HG03575 (cell line): ENCODE results near the gene CHAF1B.

Experiments
- ATAC-seq: cut with Tn5 transposase; IDR thresholded peaks from one replicate; pipeline ENCODE4 v1.9.1; 2021; ENCODE audit not compliant: unreplicated experiment, insufficient number of reproducible peaks, low FRiP score; ENCODE audit errors: extremely low read depth

CHAF1B gene

DNA sequence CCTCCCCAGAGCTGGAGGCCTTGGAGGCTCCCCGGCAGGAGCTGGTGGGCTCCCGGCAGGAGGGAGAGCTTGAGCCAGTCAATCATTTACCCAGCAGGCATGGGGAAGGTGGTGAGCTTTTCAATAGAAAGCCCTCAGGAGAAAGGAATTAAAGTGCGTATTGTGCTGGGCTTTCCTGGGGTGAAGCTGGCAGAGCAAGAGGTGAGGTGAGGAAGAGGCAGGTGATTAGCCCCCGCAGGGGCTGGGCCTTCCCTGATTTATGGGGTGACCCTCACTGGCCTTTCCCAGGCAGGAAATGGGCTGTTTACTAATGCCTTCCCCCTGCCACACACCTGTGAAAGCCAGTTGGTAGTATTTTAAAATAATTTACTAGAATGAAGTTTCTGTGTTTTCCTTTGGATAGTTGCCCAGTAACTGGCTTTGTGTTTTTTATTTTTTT lies 68.9 kb downstream of the CHAF1B start:
- ATAC-seq = no peak

DNA sequence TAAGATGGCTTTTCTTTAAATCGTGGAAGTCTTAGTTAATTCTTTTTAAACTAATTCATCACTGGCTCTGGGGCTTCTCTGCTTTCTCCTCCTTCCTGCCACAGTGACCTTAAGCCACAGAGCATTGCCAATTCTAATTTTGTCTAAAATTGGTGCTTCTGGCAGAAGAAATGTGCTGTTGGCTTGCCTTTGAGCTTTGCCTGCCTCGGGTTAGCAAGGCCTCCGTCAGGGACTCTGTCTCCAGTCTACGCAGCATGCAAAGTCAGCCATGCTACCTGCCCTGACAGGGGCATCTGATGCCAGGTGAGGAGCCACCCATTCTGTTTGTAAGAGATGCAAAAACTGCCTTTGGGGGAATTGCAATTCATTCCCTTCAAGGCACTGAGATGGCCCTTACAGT lies 69.5 kb downstream of the CHAF1B start:
- no peak for ATAC-seq

DNA sequence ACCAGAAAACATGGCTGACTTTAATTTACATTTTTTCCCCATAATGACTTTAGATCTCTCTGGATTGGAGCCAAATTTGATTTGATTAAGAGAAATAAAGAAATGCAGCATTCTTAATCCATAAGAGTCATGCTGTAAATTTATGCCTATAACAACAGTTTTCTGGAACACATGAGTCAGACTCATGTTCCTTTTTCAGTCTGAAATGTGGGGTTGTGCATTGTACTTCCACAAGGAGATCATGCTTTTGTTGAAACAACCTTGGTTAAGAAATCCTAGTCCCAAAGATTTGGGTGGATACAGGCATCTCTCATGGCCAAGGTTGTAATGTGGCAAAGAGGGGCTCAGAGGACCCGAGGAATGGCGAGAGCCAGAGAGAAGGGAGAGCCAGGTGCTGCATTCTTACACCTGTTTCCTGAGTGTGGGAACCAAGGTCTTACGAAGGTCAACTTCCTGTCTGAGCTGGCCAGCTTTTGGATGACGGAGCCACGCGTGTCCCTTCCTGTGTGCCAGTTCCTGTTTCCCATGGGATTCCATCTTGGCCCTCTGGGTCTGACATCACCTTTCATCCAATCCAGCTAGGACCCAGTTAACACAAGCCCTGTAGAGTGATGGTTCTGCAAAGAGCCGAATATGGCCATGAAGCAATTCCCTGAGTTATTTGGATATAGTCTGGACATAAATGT lies 71.7 kb downstream of the CHAF1B start:
- no peak for ATAC-seq

DNA sequence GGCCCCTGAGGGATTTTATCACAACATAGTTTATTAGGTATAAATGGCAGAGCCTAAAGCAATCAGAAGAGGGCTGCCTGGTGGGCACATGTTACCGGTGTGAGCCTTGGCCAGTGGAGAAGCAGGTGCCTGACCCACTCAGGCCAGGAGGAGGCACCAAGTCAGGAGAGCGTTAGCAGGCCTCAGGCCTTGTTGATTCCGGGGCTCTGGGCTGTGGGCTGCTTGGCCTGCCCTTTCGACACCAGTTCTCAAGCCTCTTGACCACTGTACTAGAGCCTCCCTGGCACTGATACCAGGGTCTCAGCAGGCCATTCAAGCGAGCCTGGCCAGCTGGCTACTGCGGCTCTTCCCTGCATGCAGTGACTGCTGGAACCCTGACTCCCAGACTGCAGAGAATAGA lies 73.9 kb downstream of the CHAF1B start:
- no peak for ATAC-seq

GRCh38 chr21:36460866-36461265 lies 75.7 kb downstream of the CHAF1B start:
- ATAC-seq = no peak

DNA sequence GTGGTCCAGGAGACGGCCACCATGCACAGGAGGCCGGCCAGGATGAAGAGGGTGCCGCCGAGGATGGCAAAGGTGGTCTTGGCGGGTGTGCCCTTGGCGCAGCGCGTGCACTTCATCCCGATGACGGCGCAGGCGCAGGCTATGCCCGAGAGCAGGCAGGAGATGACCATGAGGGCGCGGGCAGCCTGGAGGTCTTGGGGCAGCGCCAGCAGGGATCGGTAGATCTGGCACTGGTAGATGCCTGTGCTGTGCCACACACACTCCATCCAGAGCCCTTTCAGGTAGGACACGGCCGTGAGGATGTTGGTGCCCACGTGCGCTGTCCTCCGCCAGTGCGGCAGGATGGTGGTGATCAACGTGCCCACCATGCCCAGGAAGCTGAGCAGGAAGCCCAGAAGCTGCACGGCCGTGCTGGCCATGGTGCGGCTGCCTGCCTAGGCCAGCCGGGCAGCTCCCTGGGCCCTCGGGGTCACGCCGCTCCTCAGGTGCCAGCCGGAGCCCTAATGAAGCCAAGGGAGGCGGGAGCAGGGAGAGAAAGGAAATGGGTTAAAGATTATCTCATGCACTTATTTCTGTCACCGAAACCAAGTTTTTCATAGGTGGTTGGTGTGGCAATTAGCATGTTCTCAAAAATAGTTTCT lies 76.2 kb downstream of the CHAF1B start:
- no peak for ATAC-seq

DNA sequence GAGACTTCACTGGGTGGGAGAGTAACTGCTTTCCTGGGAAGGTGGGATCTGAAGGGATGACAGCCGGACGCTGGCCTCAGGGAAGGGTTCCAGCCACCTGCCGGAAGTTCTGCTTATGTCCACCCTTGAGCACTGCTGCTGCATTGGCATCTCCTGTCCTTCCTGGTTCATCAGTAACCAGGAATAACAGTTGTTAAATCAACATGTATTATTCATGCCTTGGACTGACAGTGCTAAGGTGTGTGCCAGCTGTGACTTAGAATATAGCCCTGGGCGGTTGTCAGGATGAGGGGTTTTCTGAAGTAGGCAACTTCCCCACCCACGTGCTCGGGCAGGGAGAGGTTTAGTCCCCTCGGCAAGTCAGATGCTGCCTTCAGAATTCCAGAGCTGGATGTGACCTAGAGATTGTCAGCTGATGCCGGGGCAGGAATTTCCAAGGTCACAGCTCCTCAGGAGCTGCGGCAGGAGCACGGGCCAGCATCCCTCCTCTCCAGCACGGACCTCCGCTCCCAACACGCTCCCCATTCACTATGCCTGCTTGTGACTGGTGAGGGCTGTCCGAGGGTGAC lies 76.8 kb downstream of the CHAF1B start:
- no peak for ATAC-seq

- no peak for ATAC-seq
Measured at GRCh38 chr21:36463204-36463603, 78.0 kb downstream of the CHAF1B start.

DNA sequence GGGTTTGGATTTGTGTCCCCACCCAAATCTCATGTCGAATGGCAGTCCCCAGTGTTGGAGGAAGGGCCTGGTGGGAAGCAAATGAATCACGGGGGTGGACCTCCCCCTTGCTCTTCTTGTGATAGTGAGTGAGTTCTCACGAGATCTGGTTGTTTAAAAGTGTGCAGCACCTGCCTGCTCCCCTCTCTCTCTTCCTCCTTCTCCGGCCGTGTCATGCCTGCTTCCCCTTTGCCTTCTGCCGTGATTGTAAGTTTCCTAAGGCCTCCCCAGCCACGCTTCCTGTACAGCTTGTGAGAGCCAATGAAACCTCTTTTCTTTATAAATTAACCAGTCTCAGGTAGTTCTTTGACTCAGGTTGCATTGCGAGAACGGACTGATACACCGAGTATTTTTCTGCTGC lies 78.8 kb downstream of the CHAF1B start:
- ATAC-seq = no peak

- no peak for ATAC-seq
Measured at GRCh38 chr21:36464590-36464989, 79.4 kb downstream of the CHAF1B start.

DNA sequence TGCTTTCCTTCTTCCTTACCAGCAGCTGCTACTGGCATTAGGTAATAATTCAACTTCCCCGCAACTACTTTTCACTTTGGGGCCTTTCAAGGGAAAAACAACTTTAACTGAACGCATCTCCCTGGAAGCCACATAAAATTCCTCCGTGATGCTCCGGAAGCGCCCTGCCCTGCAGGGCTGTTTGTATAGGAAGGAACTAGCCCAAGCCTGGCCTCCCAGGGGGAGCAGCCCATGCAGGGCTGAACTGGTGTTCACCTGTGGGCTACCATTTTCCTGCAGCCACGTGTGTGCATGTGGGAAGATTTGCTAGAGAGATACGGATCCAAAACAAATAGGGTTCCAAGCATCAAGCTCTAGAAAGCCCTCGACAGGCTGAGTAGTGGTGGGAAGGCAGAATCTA lies 80.3 kb downstream of the CHAF1B start:
- ATAC-seq = no peak

DNA sequence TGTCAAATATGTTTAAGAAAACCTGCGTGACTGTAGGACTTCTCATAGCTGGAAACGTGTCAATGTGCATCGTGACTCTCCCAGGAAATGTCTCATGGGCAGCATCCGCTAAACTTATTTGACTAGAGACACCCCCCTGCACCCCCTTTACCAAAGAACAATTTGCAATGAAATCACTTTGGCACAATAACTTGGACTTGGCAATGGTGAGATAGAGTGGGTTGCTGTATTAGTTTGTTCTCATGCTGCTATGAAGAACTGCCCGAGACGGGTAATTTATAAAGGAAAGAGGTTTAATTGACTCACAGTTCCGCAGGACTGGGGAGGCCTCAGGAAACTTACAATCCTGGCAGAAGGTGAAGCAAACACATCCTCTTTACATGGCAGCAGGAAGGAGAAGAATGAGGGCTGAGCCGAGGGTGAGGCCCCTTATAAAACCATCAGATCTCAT lies 80.9 kb downstream of the CHAF1B start:
- ATAC-seq = no peak
